ENCODE measurements around the gene HPSE. TPM values are rescaled to one million over a fixed set of nuclear protein-coding genes. Genes with fewer than 3 reads are reported as not detected.

The HPSE gene
- total RNA-seq, 1 experiment from 2014 or later, result 12.6 TPM

DNA sequence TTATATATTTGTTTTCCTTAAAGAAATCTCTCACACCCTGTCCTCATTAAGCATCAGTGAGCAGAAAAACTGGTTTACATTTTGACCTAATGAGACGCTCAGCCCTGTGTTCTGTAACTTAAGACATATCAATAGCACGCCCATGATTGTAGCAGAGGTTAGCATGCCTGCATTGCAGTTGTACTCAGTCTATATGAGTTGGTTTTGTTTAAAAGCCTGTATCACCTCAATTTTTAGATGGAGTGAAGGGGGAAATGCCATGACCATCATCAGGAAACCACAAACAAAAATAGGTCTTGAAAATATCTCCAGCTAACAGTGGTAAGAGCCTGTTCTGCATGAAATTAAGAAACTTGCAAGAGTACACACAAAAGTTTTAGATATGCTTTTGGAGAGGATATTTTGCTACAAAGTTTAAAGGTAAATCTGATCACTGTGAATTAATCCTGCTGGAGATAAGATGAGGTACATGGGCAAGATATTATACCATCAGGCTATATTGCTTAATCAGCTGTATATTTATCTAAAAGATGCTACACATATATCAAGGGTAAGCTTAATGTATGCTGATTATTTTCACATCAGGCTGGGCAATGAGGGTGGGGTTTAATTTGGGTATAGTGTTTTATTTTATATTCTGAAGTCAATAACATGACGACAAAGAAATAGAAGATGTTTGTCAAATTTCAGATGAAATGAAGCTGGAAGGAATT lies 36.9 kb downstream of the HPSE start:
- Histone ChIP-seq H4K20me1 (ENCODE audit: insufficient read depth) (no peaks in the 10 kb centered on the region), H3K9me3 (ENCODE audit: control insufficient read depth in 1 of 2, insufficient read depth in 1 of 2, low read depth in 1 of 2, low read length in 2 of 2) (no peaks in the 10 kb centered on the region), H3K27me3 (ENCODE audit: insufficient read depth, low read length) (no peaks in the 10 kb centered on the region), H3K79me2 (ENCODE audit: insufficient read depth, low read length) (no peaks in the 10 kb centered on the region), H3K36me3 (ENCODE audit: control insufficient read depth in 1 of 2, insufficient read depth in 2 of 2, low read length in 2 of 2) (no peaks in the 10 kb centered on the region), H3K4me1 (ENCODE audit: control insufficient read depth in 1 of 2, insufficient read depth in 2 of 2, low read length in 2 of 2) (no peaks in the 10 kb centered on the region), H3K4me2 (ENCODE audit: low read length) (no peak overlapping the region), H3K9ac (ENCODE audit: low read length) (no peak overlapping the region), H3K9me2 (ENCODE audit: insufficient read depth) (no peaks in the 10 kb centered on the region), H3K27ac (ENCODE audit: low read depth, low read length) (no peak overlapping the region), H3K4me3 (replicated peaks in 1 of 2; ENCODE audit: low read depth in 1 of 2, low read length in 2 of 2) (no peak overlapping the region), H2AFZ (ENCODE audit: low read depth, low read length, poor library complexity, severe bottlenecking) (no peak overlapping the region)
- ChIA-PET RAD21 (ENCODE audit: low non-redundant PET in 1 of 2, low total read pairs in 2 of 2, uncharacterized antibody in 2 of 2, unreplicated experiment in 2 of 2) (no interaction called here), CTCF (no interaction called here), POLR2A (no interaction called here)
- ATAC-seq (no peak), DNase-seq (ENCODE audit: low read depth, low spot score) (no peak)
- no peak for TF ChIP-seq POLR2A (IDR thresholded peaks at IDR 0.05; ENCODE audit: borderline replicate concordance, extremely low read depth, insufficient read depth, insufficient read length)
- no peak for TF ChIP-seq ZNF274 (IDR thresholded peaks at IDR 0.05; ENCODE audit: low read depth, low read length)
- TF ChIP-seq TCF7L2 (IDR thresholded peaks at IDR 0.05; ENCODE audit: borderline replicate concordance, extremely low read depth, insufficient read depth, insufficient read length), result no peak
- TF ChIP-seq RAD21 (IDR thresholded peaks at IDR 0.05; ENCODE audit: low read depth), result no peak
- no TSS peak for BruUV-seq (replicated peaks)
- intact Hi-C loops (cut with micrococcal nuclease), result no loop called here

DNA sequence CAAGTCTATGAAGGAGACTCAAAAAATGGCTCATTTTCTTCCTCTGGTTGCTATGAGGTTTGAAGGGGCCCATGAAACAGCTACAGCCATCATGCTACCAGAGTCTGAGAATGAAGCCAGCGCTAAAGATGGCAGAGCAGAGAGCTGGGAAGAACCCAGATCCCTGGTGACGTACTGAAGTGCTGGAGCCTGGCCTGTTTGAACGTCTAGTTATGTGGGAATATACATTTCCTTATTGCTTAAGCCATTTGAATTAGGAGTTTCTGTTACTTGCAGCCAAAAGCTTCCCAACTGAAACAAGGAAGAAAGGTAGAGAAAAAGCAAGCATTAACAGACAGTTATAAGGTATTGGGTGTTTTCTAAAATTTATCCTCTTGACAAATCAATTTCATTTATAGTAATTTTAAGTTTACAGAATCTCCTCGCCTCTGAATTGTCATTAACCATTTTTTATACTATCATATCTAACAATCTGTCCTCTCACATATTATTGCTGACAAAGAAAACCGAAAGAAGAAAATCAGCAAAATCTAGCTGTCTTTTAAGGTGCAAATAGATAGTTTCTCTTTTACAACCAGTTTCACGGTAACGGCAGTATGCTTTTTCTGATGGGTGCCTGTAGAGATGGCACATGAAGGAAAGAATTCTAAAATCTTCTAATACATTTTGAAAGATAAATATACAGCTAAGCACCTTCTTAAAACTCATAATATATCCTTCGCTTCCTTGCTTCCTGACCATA lies 41.2 kb downstream of the HPSE start:
- DNase-seq (ENCODE audit: low read depth, low spot score), result no peak
- CTCF ChIA-PET, result interaction anchor here (1.8 kb wide), 1 partner anchor 9 kb away, joined by 5 read pairs; the partner anchor contains the start of gene COQ2
- intact Hi-C loops (cut with micrococcal nuclease), result no loop called here
- POLR2A ChIA-PET, result no interaction called here
- Histone ChIP-seq H3K4me2 (ENCODE audit: low read length) (no peak overlapping the region), H3K9me2 (ENCODE audit: insufficient read depth) (no peaks in the 10 kb centered on the region), H3K27ac (ENCODE audit: low read depth, low read length) (no peak overlapping the region), H3K4me1 (ENCODE audit: control insufficient read depth in 1 of 2, insufficient read depth in 2 of 2, low read length in 2 of 2) (no peaks in the 10 kb centered on the region), H3K79me2 (ENCODE audit: insufficient read depth, low read length) (no peaks in the 10 kb centered on the region), H3K36me3 (ENCODE audit: control insufficient read depth in 1 of 2, insufficient read depth in 2 of 2, low read length in 2 of 2) (no peaks in the 10 kb centered on the region), H3K9me3 (ENCODE audit: control insufficient read depth in 1 of 2, insufficient read depth in 1 of 2, low read depth in 1 of 2, low read length in 2 of 2) (no peaks in the 10 kb centered on the region), H3K4me3 (replicated peaks in 1 of 2; ENCODE audit: low read depth in 1 of 2, low read length in 2 of 2) (no peak overlapping the region), H2AFZ (ENCODE audit: low read depth, low read length, poor library complexity, severe bottlenecking) (no peak overlapping the region), H3K9ac (ENCODE audit: low read length) (no peak overlapping the region), H3K27me3 (ENCODE audit: insufficient read depth, low read length) (no peaks in the 10 kb centered on the region), H4K20me1 (ENCODE audit: insufficient read depth) (no peaks in the 10 kb centered on the region)
- RAD21 ChIA-PET (ENCODE audit: low non-redundant PET in 1 of 2, low total read pairs in 2 of 2, uncharacterized antibody in 2 of 2, unreplicated experiment in 2 of 2), result no interaction called here
- ATAC-seq, result no peak
- BruUV-seq (replicated peaks), result no TSS peak
- TF ChIP-seq FOSL1 (IDR thresholded peaks at IDR 0.05; ENCODE audit: low read depth) (no peak), ZFX (IDR thresholded peaks at IDR 0.05) (no peak), ELF1 (IDR thresholded peaks at IDR 0.05; ENCODE audit: borderline replicate concordance, low read depth) (no peak), YY1 (IDR thresholded peaks at IDR 0.05; ENCODE audit: extremely low read depth, insufficient replicate concordance, low read depth, low read length) (no peak), SRF (IDR thresholded peaks at IDR 0.05; ENCODE audit: low read depth) (no peak), POLR2A (IDR thresholded peaks at IDR 0.05; ENCODE audit: borderline replicate concordance, extremely low read depth, insufficient read depth, insufficient read length) (no peak), EZH2phosphoT487 (IDR thresholded peaks at IDR 0.05; ENCODE audit: borderline replicate concordance) (no peak)
- TF ChIP-seq, protein P1, sequence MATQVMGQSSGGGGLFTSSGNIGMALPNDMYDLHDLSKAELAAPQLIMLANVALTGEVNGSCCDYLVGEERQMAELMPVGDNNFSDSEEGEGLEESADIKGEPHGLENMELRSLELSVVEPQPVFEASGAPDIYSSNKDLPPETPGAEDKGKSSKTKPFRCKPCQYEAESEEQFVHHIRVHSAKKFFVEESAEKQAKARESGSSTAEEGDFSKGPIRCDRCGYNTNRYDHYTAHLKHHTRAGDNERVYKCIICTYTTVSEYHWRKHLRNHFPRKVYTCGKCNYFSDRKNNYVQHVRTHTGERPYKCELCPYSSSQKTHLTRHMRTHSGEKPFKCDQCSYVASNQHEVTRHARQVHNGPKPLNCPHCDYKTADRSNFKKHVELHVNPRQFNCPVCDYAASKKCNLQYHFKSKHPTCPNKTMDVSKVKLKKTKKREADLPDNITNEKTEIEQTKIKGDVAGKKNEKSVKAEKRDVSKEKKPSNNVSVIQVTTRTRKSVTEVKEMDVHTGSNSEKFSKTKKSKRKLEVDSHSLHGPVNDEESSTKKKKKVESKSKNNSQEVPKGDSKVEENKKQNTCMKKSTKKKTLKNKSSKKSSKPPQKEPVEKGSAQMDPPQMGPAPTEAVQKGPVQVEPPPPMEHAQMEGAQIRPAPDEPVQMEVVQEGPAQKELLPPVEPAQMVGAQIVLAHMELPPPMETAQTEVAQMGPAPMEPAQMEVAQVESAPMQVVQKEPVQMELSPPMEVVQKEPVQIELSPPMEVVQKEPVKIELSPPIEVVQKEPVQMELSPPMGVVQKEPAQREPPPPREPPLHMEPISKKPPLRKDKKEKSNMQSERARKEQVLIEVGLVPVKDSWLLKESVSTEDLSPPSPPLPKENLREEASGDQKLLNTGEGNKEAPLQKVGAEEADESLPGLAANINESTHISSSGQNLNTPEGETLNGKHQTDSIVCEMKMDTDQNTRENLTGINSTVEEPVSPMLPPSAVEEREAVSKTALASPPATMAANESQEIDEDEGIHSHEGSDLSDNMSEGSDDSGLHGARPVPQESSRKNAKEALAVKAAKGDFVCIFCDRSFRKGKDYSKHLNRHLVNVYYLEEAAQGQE (IDR thresholded peaks at IDR 0.05; ENCODE audit: low read depth), result no peak
- TF ChIP-seq, protein P2, sequence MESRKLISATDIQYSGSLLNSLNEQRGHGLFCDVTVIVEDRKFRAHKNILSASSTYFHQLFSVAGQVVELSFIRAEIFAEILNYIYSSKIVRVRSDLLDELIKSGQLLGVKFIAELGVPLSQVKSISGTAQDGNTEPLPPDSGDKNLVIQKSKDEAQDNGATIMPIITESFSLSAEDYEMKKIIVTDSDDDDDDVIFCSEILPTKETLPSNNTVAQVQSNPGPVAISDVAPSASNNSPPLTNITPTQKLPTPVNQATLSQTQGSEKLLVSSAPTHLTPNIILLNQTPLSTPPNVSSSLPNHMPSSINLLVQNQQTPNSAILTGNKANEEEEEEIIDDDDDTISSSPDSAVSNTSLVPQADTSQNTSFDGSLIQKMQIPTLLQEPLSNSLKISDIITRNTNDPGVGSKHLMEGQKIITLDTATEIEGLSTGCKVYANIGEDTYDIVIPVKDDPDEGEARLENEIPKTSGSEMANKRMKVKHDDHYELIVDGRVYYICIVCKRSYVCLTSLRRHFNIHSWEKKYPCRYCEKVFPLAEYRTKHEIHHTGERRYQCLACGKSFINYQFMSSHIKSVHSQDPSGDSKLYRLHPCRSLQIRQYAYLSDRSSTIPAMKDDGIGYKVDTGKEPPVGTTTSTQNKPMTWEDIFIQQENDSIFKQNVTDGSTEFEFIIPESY (IDR thresholded peaks at IDR 0.05; ENCODE audit: extremely low read depth, insufficient replicate concordance, low read length), result no peak
